HG03103 (cell line): ENCODE measurements around the gene ARL15.

Source experiments
- ATAC-seq: cut with Tn5 transposase; IDR thresholded peaks from one replicate; pipeline ENCODE4 v1.9.1; 2021; ENCODE audit warnings: low read depth; ENCODE audit not compliant: unreplicated experiment

The ARL15 gene

DNA sequence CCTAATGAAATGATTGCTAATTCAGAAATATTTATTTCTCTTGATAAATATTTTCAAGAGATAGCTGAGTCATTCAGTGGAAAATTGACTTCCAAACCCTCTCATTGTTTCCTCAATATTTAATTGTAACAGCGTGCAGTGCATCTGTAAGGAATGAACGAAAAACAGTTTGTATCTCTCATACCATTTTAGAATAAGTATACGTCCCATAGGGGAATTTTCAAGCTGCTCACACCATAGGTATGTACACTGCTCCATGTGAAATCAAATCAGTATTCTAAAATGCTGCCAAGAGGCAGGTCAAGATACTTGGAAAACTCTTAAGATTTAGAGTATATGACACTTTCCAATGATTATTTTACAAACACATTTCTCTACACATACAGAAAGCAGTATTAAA is 202.2 kb downstream of the ARL15 start:
- no peak for ATAC-seq

- no peak for ATAC-seq
These were observed 206.5 kb downstream of the ARL15 start for GRCh38 chr5:54103871-54104270.

GRCh38 chr5:54098267-54098666 is 212.1 kb downstream of the ARL15 start:
- ATAC-seq, result no peak

- ATAC-seq, result no peak
These were observed 214.4 kb downstream of the ARL15 start for GRCh38 chr5:54095969-54096368.

DNA sequence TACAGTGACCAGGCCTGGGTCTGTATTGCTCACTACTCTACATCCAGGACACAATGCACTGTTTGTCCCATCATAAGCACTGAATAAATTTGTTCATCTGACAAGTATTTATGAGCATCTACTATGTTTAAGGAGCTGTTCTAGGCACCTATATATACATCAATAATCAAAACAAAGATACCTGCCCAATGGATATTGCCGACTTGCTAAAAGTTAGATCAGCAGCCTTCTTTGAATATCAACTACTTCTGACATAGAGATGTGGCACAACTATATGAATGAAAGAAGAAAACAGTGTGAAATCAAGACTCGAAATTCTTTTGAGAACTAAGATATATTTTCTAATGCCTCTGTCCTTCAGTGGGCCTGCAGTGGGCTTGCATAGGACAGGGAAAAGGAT is 215.7 kb downstream of the ARL15 start:
- no peak for ATAC-seq

DNA sequence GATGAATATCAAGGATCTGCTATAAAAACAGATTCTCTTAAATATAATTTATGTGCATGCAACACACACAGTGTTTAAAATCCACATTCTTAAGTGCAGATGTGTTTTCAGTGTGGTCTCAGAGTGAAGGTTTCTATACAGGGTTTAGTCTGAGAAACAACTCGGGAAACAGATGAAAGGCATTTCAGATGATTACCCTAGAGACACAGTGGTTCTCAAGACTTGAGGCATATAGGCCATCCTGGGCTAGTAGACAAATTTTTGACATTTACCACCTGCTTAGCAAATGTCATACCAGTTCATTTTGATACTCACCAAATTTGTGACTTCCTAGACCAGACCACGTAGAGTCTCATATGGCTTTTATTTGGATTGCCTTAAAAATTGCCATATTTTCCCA is 216.5 kb downstream of the ARL15 start:
- no peak for ATAC-seq

DNA sequence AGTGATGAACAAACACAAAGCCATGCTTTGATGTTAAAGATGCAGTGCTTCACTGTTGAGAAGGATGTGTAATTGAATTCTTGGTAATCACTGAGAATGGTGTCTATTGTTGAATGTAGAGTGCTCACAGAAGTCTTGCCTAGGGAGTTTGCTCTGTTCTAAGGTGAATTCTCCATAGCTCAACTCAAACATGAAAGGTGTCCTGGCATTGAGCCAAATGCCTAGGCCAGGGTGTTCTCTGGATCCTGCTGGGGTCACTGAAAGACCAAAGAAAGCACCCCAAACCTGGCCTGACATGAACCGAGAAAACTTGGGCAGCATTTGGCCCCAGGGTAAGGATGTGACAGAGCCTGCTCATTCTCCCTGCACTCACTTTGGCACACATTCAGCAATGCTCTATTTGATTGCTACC is 217.3 kb downstream of the ARL15 start:
- no peak for ATAC-seq

DNA sequence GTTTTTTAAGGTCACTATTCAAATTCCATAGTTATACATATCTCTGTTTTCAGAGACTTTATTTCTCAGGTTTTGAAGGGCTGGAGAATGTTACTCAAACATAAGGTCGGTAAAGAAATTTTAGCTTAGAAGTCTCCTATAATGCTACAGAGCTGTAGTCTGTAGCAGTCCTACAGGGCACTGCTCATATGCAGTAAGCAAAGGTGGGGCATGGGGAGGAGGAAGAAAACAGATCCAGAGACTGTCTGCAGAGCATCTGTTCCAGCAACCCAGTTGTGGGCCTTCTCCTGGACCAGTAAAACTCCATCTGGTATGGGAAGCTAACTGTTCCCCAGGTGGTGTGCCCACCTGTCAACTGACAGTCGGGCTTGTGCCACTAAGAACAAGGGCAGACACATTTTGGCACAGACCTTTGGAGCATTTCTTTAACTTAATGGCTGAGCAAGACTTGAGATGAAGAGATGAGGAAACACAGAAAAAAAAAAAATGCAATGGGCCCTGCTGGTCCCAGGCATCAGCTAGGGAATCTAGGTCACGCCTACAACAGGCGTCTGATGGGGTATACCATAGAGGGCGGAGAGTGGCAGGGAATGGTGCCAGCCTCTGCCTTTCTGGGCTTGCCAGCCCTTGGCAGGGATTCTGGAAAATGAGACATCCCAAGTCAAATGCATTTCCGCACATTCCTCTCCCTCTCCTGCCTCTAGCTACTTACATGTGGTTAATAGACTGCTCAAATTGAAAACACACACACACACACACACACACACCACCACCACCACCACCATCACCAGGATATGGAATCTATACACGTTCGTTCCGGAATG is 218.9 kb downstream of the ARL15 start:
- ATAC-seq, result no peak

- ATAC-seq, result no peak
These were observed 219.8 kb downstream of the ARL15 start for GRCh38 chr5:54090495-54091120.

DNA sequence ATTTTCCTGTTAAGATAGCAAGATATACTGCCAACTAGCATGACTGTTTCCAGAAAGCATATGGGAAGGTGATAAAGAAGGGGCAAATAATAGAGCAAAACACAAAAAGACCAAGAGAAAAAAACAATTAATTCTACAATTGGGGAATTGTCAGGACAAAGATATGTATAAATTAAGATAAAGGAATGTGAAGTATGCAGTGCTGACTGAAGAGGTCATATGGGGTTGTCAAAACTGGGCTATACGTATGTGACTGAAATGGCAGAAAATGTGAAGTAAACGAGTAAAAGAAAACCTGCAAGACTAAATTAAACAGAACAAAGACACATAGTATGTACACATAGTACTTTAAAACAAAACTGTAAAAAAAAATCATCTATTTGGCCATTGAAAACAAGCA is 222.3 kb downstream of the ARL15 start:
- ATAC-seq, result no peak

DNA sequence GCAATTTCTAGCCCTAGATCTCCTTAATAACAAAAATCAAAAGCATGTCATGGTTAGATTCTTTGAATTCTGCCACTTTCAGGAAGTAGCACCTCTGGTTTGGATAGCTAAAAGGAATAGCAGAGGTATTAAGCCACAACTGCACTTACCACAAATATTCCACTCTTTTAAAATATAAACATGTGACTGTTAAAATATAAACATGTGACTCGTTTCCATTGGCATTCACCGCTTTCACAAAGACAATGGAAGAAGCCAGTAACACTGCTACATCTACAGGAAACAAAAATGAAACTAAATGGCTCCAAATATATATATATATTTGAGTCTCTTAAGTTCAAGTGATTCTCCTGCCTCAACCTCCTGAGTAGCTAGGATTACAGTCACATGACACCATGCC is 222.9 kb downstream of the ARL15 start:
- no peak for ATAC-seq

- no peak for ATAC-seq
These were observed 224.2 kb downstream of the ARL15 start for GRCh38 chr5:54086191-54086590.

- ATAC-seq, result no peak
These were observed 225.7 kb downstream of the ARL15 start for GRCh38 chr5:54084696-54085095.

- ATAC-seq, result no peak
These were observed 226.5 kb downstream of the ARL15 start for GRCh38 chr5:54083851-54084250.

DNA sequence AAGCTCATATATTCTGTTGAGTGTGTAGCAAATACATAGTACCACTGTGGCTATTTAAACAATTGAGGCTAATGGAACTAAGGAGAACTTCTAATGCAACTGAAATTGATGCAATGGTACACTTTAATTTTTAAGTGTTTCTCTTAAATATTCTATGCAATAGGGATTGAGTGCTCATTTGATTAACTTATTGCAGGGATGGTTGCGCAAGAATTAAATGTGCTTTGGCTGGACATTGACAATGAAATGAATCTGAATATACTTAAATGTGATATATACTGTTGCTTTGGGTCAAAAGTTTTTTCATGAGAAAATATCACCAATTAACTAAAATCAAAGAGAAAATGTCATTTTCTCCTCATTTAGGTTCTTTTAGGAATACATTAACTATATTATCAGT is 227.1 kb downstream of the ARL15 start:
- ATAC-seq, result no peak

DNA sequence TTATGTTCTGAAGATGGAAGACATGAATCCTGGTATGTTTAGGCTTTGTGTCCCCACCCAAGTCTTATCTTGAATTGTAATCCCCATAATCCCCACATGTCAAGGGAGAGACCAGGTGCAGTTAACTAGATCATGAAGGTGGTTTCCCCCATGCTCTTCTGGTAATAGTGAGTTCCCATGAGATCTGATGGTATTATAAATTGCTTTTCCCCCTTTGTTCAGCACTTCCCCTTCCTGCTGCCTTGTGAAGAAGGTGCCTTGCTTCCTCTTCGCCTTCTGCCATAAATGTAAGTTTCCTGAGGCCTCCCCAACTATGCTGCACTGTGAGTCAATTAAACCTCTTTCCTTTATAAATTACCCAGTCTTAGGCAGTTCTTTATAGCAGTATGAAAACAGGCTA is 229.0 kb downstream of the ARL15 start:
- no peak for ATAC-seq

GRCh38 chr5:54080831-54081230 is 229.5 kb downstream of the ARL15 start:
- ATAC-seq, result no peak

DNA sequence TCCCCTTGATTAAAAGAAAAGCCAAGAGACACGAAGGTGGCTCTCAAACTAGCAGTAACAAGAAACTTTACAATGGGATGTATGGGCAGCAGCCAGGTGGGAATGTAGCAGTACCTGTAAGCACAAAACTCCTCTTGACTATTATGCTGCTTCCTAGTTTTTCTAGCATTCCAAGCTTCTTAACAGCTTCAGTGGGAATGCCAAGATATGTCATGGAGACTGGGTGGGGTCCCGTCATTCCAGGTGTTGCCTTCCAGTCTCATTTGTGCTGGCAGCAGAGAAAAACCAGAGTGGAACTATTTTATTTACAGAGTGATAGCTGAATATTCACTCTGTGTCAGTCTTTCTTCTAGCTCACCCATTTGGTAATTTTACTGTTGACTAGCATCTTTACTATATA is 236.6 kb downstream of the ARL15 start:
- ATAC-seq, result no peak

DNA sequence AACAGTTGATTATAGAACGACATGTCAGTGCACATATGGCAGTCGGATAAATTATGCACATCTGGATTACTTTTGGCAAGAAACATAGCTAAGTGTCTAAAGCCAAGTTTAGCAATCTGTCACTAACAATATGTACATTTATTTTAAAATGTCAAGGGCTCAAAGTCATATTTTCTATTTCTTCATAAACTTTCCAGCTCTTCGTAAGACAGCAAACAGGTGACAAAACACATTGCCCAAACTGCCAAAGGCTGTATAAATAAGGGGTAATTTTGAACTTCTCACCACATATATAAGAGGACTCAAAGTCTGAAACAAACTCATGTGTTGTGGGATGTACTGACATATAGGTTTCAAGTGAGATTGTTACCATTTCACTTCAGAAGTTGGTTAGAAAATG is 237.2 kb downstream of the ARL15 start:
- no peak for ATAC-seq

DNA sequence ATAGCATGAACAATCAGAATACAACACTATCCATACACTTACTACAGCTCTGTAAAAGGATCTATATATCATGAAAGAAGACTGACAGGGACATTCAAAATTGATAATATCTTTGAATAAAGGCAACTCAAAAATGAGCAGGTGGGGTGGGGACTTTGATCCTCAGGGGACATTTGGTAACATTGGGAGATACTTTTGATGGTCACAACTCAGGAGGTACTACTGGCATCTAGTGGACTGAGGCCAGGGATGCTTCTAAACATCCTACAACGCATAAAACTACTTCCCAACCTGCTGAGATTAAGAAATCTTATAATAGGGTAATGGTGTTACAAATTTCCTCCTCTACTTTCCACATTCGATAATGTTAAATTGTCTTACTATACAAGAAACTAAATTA is 243.9 kb downstream of the ARL15 start:
- ATAC-seq, result no peak

GRCh38 chr5:54063817-54064216 is 246.6 kb downstream of the ARL15 start:
- no peak for ATAC-seq

GRCh38 chr5:54062958-54063357 is 247.4 kb downstream of the ARL15 start:
- ATAC-seq, result no peak
